Body of pancreas (tissue), 4 donors: ENCODE data around the gene RNU6-9. TPM values are rescaled to one million over a fixed set of nuclear protein-coding genes. Genes with fewer than 3 reads are reported as not detected.

Experiments used
- ATAC-seq: fragments of 150-250 bp; one replicate; pipeline ENCODE4 v1.9.1; 2016
- DNase-seq, 4 donors: peaks; one replicate each; pipeline ENCODE4 v3.0.0-alpha.2; 2019
- H3K27ac ChIP-seq, 4 donors: fragments of 200-600 bp; sonication (generic); 1 replicate in 3 of 4; 2 replicates in 1 of 4; pipeline versions ENCODE4 v1.5.1 to v1.6.1; 2016 to 2019; ENCODE audit warnings: mild to moderate bottlenecking in 1 of 4, mixed read lengths in 1 of 4, moderate library complexity in 1 of 4
- H3K27me3 ChIP-seq, 2 donors: fragments of 200-600 bp; sonication (generic); one replicate each; pipeline ENCODE4 v1.6.0; 2016; ENCODE audit warnings: mild to moderate bottlenecking in 1 of 2
- H3K36me3 ChIP-seq, 2 donors: fragments of 200-600 bp; sonication (generic); replicated peaks in 1 of 2; 2 replicates each; pipeline ENCODE4 v1.5.1; 2016; ENCODE audit warnings: low read depth in 2 of 2; ENCODE audit not compliant: insufficient read depth in 1 of 2
- H3K4me1 ChIP-seq: fragments of 200-600 bp; sonication (generic); one replicate; pipeline ENCODE4 v1.6.0; 2016
- H3K4me3 ChIP-seq, 2 donors: fragments of 200-600 bp; sonication (generic); 1 replicate in 1 of 2; 2 replicates in 1 of 2; pipeline ENCODE4 v1.5.1; 2016 to 2019
- H3K9me3 ChIP-seq, 3 donors: fragments of 200-600 bp; sonication (generic); 1 replicate in 2 of 3; 2 replicates in 1 of 3; pipeline ENCODE4 v1.5.1; 2016
- CTCF ChIP-seq, 7 experiments: fragments of 450-650 bp in 4 of 7; fragments of 200-600 bp in 3 of 7; sonication (generic) in 3 of 7; IDR thresholded peaks; one replicate each; pipeline ENCODE4 v1.5.1; 2016 to 2019; ENCODE audit warnings: antibody characterized with exemption in 7 of 7
- POLR2A ChIP-seq, 3 donors: fragments of 450-650 bp; IDR thresholded peaks; one replicate each; pipeline ENCODE4 v1.6.1; 2016; ENCODE audit warnings: antibody characterized with exemption in 3 of 3, mild to moderate bottlenecking in 2 of 3
- WGBS, 2 donors: methylation state at CpG; one replicate each; pipeline ENCODE4 v1.1.5; 2017; 5-methylcytosine and 5-hydroxymethylcytosine counted together
- intact Hi-C: fragments of 100-400 bp; cut with DNase I; formaldehyde crosslinking; loops from one replicate; pipeline ENCODE4 v1.15.1; 2023
- total RNA-seq, 2 donors: library from RNA; depleted of rRNA; stranded (reverse); fragments of >200 nt; gene quantifications; one replicate each; pipeline ENCODE4 v1.1.0, GENCODE V29; 2016

The RNU6-9 gene
- total RNA-seq, 2 donors from 2014 or later = not detected

GRCh38 chr19:904545-904944 lies 11.3 kb downstream of the RNU6-9 start:
- whole genome bisulfite sequencing, 2 donors = 90 to 91% methylated on average over 8 of the region's 8 CpGs
- no peak for TF ChIP-seq POLR2A (IDR thresholded peaks at IDR 0.05)
- peak overlapping the region in 3 of 4 donors; percentile 69 to 78 (median 77) for H3K27ac ChIP-seq

GRCh38 chr19:906480-906879 lies 13.2 kb downstream of the RNU6-9 start:
- ATAC-seq (no peak), DNase-seq (no peak)
- H3K27me3 ChIP-seq = no peaks in the 10 kb centered on the region
- intact Hi-C loops = no loop called here
- no peaks in the 10 kb centered on the region for H3K9me3 ChIP-seq
- H3K36me3 ChIP-seq = no peaks in the 10 kb centered on the region
- no peak for TF ChIP-seq POLR2A (IDR thresholded peaks at IDR 0.05)
- no peak for TF ChIP-seq CTCF (IDR thresholded peaks at IDR 0.05)
- no peak overlapping the region for H3K4me3 ChIP-seq
- no peak overlapping the region for H3K27ac ChIP-seq
- 89 to 98% methylated on average over 7 of the region's 7 CpGs for WGBS, 2 donors
- H3K4me1 ChIP-seq = peaks cover 27% of the 10 kb centered on the region

More at GRCh38 chr19:904545-904944, 11.3 kb downstream of the RNU6-9 start:
- DNase-seq = no peak
- Histone ChIP-seq H3K4me1 (peaks cover 23% of the 10 kb centered on the region), H3K9me3 (no peaks in the 10 kb centered on the region), H3K36me3 (no peaks in the 10 kb centered on the region), H3K27me3 (no peaks in the 10 kb centered on the region), H3K4me3 (no peak overlapping the region)
- intact Hi-C loops = no loop called here
- ATAC-seq = no peak

- no peaks in the 10 kb centered on the region for H3K27me3 ChIP-seq
- no peak overlapping the region for H3K27ac ChIP-seq
- no peaks in the 10 kb centered on the region for H3K9me3 ChIP-seq
- no peaks in the 10 kb centered on the region for H3K36me3 ChIP-seq
- ATAC-seq = no peak
- TF ChIP-seq POLR2A (IDR thresholded peaks at IDR 0.05) = no peak
- no peak for TF ChIP-seq CTCF (IDR thresholded peaks at IDR 0.05)
- WGBS, 2 donors = 66 to 80% methylated on average over 7 to 14 of the region's 14 CpGs
- intact Hi-C loops = no loop called here
- no peak overlapping the region for H3K4me3 ChIP-seq
- no peak for DNase-seq
- peaks cover 27% of the 10 kb centered on the region for H3K4me1 ChIP-seq
Observed at GRCh38 chr19:907183-907853, 14.0 kb downstream of the RNU6-9 start.

GRCh38 chr19:911197-912033 lies 18.1 kb downstream of the RNU6-9 start:
- H3K27me3 ChIP-seq = no peaks in the 10 kb centered on the region
- TF ChIP-seq CTCF (IDR thresholded peaks at IDR 0.05) = no peak
- no peak for TF ChIP-seq POLR2A (IDR thresholded peaks at IDR 0.05)
- no peaks in the 10 kb centered on the region for H3K36me3 ChIP-seq
- 93 to 95% methylated on average over 31 to 44 of the region's 54 CpGs for WGBS, 2 donors
- peaks cover 22% of the 10 kb centered on the region for H3K4me1 ChIP-seq
- no peaks in the 10 kb centered on the region for H3K9me3 ChIP-seq
- DNase-seq = no peak
- ATAC-seq = no peak
- H3K27ac ChIP-seq = peak overlapping the region in 1 of 4 donors; percentile 26
- no peak overlapping the region for H3K4me3 ChIP-seq
- intact Hi-C loops = no loop called here
